ENCODE data around the gene DPP6. TPM values are rescaled to one million over a fixed set of nuclear protein-coding genes. Genes with fewer than 3 reads are reported as not detected.

Gene DPP6
- total RNA-seq, 1 experiment from 2014 or later: not detected

DNA sequence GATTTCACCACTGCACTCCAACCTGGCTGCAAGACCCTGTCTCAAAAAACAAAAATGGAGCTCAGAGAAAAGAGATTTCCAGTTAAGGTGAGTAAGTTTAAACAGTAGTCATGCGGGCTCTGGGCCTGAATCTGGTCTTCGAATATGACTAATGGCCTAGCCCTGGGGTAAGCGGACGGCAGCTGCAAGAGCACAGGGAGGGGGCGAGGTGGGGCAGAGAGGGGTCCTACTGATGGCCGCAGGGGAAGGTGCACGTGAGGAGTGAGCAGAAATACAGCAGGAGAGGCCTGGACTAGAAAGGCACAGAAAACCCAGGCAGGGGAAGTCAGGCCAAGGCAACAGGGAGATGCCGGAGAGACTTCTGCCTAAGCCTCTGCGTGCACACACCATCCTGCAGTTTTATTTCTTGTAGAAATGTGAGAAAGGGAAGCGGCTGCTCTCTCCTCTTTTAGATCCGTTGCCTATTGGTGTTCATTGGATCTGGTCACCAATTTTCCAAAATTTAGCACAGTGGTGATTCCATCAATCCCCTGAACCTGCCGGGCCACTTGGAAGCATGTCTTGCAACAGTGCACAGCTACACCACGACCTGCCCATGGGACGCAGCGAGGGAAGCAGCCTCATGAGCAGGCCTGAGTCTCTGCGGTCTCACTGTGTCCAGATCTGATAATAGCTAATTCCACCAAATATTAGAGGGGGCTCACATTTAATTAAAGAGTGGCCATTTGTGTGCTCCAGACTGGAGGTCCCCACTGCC, 811.7 kb downstream of the DPP6 start:
- no TSS peak for BruUV-seq (replicated peaks)
- intact Hi-C loops (cut with micrococcal nuclease; ENCODE audit: unreplicated experiment): no loop called here
- Histone ChIP-seq H3K9me3 (no peaks in the 10 kb centered on the region), H3K27me3 (replicated peaks; ENCODE audit: control insufficient read depth, insufficient read depth, low read length) (peaks cover 5% of the 10 kb centered on the region; the same call in 1 of the 2 replicates), H3K36me3 (ENCODE audit: control insufficient read depth, insufficient read depth, low read length) (no peaks in the 10 kb centered on the region), H3K4me1 (no peaks in the 10 kb centered on the region), H3K4me3 (ENCODE audit: low read depth, low read length) (no peak overlapping the region)
- TF ChIP-seq, protein P1, sequence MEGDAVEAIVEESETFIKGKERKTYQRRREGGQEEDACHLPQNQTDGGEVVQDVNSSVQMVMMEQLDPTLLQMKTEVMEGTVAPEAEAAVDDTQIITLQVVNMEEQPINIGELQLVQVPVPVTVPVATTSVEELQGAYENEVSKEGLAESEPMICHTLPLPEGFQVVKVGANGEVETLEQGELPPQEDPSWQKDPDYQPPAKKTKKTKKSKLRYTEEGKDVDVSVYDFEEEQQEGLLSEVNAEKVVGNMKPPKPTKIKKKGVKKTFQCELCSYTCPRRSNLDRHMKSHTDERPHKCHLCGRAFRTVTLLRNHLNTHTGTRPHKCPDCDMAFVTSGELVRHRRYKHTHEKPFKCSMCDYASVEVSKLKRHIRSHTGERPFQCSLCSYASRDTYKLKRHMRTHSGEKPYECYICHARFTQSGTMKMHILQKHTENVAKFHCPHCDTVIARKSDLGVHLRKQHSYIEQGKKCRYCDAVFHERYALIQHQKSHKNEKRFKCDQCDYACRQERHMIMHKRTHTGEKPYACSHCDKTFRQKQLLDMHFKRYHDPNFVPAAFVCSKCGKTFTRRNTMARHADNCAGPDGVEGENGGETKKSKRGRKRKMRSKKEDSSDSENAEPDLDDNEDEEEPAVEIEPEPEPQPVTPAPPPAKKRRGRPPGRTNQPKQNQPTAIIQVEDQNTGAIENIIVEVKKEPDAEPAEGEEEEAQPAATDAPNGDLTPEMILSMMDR (IDR thresholded peaks at IDR 0.05; ENCODE audit: insufficient read depth in 1 of 2, low read depth in 1 of 2, low read length in 1 of 2, severe bottlenecking in 1 of 2, unreplicated experiment in 1 of 2): no peak
- POLR2A ChIA-PET: no interaction called here
- H3K27me3 Mint-ChIP-seq (ENCODE audit: insufficient read depth, unreplicated experiment): peaks cover 17% of the 10 kb centered on the region
- no peak overlapping the region for H3K27ac Mint-ChIP-seq (ENCODE audit: unreplicated experiment)
- H3K4me1 Mint-ChIP-seq (ENCODE audit: low read depth, unreplicated experiment): no peaks in the 10 kb centered on the region
- no peaks in the 10 kb centered on the region for H3K9me3 Mint-ChIP-seq (ENCODE audit: unreplicated experiment)
- no peaks in the 10 kb centered on the region for H3K36me3 Mint-ChIP-seq (ENCODE audit: insufficient read depth, unreplicated experiment)
- DNase-seq: no peak
- CTCF ChIA-PET: no interaction called here
- no peak overlapping the region for H3K4me3 Mint-ChIP-seq (ENCODE audit: unreplicated experiment)

DNA sequence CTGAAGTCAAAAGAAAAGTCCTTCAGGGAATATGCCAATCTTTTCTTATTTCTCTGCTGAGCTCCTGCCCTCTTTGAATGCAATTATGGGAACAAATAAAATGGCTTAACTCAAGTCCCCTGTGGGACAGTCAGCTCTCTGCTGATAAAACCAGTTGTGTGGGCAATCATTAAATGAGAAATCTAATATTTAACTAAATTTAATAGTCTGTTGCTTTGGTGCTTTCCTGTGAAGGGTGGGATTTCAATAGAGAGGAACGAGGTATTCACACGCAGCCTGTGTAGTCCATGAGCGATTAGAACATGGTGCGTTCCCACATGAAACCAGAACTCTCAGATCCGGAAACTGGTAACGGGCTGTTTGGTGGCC, 812.3 kb downstream of the DPP6 start:
- Mint-ChIP-seq H3K4me1 (ENCODE audit: low read depth, unreplicated experiment) (no peaks in the 10 kb centered on the region), H3K27ac (ENCODE audit: unreplicated experiment) (no peak overlapping the region), H3K36me3 (ENCODE audit: insufficient read depth, unreplicated experiment) (no peaks in the 10 kb centered on the region), H3K9me3 (ENCODE audit: unreplicated experiment) (no peaks in the 10 kb centered on the region), H3K27me3 (ENCODE audit: insufficient read depth, unreplicated experiment) (peaks cover 21% of the 10 kb centered on the region), H3K4me3 (ENCODE audit: unreplicated experiment) (no peak overlapping the region)
- TF ChIP-seq, protein P1 (IDR thresholded peaks at IDR 0.05; ENCODE audit: insufficient read depth in 1 of 2, low read depth in 1 of 2, low read length in 1 of 2, severe bottlenecking in 1 of 2, unreplicated experiment in 1 of 2): no peak
- intact Hi-C loops (cut with micrococcal nuclease; ENCODE audit: unreplicated experiment): no loop called here
- ChIA-PET CTCF (no interaction called here), POLR2A (no interaction called here)
- no TSS peak for BruUV-seq (replicated peaks)
- no peak for DNase-seq
- Histone ChIP-seq H3K4me3 (ENCODE audit: low read depth, low read length) (no peak overlapping the region), H3K4me1 (no peaks in the 10 kb centered on the region), H3K9me3 (no peaks in the 10 kb centered on the region), H3K27me3 (replicated peaks; ENCODE audit: control insufficient read depth, insufficient read depth, low read length) (peaks cover 5% of the 10 kb centered on the region; the same call in 1 of the 2 replicates), H3K36me3 (ENCODE audit: control insufficient read depth, insufficient read depth, low read length) (no peaks in the 10 kb centered on the region)

DNA sequence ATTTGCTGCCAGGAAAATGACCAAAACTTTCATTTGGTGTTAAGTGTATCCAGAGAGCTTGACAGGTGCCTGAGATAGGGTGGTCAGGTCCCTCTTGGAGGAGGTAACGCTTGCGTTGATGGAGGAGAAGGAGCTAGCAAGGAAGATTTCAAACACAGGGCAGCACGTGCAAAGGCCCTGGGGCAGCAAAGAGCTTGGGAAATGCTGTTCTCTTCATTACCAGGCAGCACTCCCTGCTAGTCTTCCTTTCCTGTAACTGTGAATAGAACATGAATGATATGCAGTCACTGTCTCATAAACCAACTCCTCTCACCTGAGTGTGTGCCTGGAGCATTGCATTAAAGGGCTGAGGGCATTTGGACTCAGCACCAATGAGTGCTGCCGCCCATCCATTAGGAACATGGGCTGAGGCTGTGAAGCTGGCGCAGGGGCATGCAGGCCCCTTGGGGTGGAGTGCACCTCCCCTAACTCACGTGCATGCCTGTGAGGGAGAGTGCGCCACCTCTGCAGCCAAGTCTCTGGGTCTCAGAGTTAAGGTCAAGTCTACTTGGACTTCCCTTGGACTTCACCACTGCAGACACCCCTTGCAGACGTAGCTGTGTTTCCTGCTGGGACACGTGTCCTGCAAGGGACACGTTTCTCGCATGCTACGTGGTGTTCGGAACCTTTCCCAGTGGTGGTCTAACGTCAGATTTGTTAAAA, 813.9 kb downstream of the DPP6 start:
- H3K27ac Mint-ChIP-seq (ENCODE audit: unreplicated experiment): no peak overlapping the region
- CTCF ChIA-PET: no interaction called here
- Histone ChIP-seq H3K36me3 (ENCODE audit: control insufficient read depth, insufficient read depth, low read length) (no peaks in the 10 kb centered on the region), H3K4me3 (ENCODE audit: low read depth, low read length) (no peak overlapping the region), H3K27me3 (replicated peaks; ENCODE audit: control insufficient read depth, insufficient read depth, low read length) (peaks cover 5% of the 10 kb centered on the region; the same call in 1 of the 2 replicates), H3K9me3 (no peaks in the 10 kb centered on the region), H3K4me1 (no peaks in the 10 kb centered on the region)
- peaks cover 24% of the 10 kb centered on the region for H3K27me3 Mint-ChIP-seq (ENCODE audit: insufficient read depth, unreplicated experiment)
- POLR2A ChIA-PET: no interaction called here
- no peak for DNase-seq
- H3K4me3 Mint-ChIP-seq (ENCODE audit: unreplicated experiment): no peak overlapping the region
- TF ChIP-seq, protein P1 (IDR thresholded peaks at IDR 0.05; ENCODE audit: insufficient read depth in 1 of 2, low read depth in 1 of 2, low read length in 1 of 2, severe bottlenecking in 1 of 2, unreplicated experiment in 1 of 2): no peak
- intact Hi-C loops (cut with micrococcal nuclease; ENCODE audit: unreplicated experiment): no loop called here
- no TSS peak for BruUV-seq (replicated peaks)
- H3K9me3 Mint-ChIP-seq (ENCODE audit: unreplicated experiment): no peaks in the 10 kb centered on the region
- H3K4me1 Mint-ChIP-seq (ENCODE audit: low read depth, unreplicated experiment): no peaks in the 10 kb centered on the region
- no peaks in the 10 kb centered on the region for H3K36me3 Mint-ChIP-seq (ENCODE audit: insufficient read depth, unreplicated experiment)

Data from Caco-2 (cell line).